Fibroblast of peridontal ligament (primary cell): Measurements from ENCODE around the gene EID2B.
A peak's percentile ranks its signal among the peaks of the same experiment; 100 is the strongest.

Experiments used
- DNase-seq: peaks from one replicate; pipeline ENCODE4 v3.0.0-alpha.2; 2010; ENCODE audit errors: extremely low read depth

The EID2B gene

GRCh38 chr19:39499932-39500331 lies 32.7 kb downstream of the EID2B start:
- DNase-seq: no peak

GRCh38 chr19:39498798-39499642 lies 33.6 kb downstream of the EID2B start, which contains the start of gene DLL3:
Gene DLL3 (plus strand): TSS chr19:39498947. CDS start chr19:39498975, 28 bp downstream.
- no peak for DNase-seq

- DNase-seq: peak; percentile 18
Observed at GRCh38 chr19:39497996-39498797, 34.5 kb downstream of the EID2B start.

- DNase-seq: no peak
Observed at GRCh38 chr19:39497701-39497995, 35.0 kb downstream of the EID2B start.

GRCh38 chr19:39496063-39496462 lies 36.6 kb downstream of the EID2B start:
- no peak for DNase-seq

GRCh38 chr19:39494661-39495060 lies 38.0 kb downstream of the EID2B start:
- no peak for DNase-seq

GRCh38 chr19:39492788-39493187 lies 39.9 kb downstream of the EID2B start:
- DNase-seq: no peak

GRCh38 chr19:39492225-39492624 lies 40.4 kb downstream of the EID2B start:
- DNase-seq: no peak

GRCh38 chr19:39489756-39490155 lies 42.9 kb downstream of the EID2B start:
- DNase-seq: no peak

- DNase-seq: no peak
Observed at GRCh38 chr19:39483141-39483540, 49.5 kb downstream of the EID2B start.

- no peak for DNase-seq
Observed at GRCh38 chr19:39481676-39482075, 51.0 kb downstream of the EID2B start.

GRCh38 chr19:39481229-39481545 lies 51.5 kb downstream of the EID2B start:
- DNase-seq: no peak
